Measurements from ENCODE around the gene PTGER1. TPM values are rescaled to one million over a fixed set of nuclear protein-coding genes. Genes with fewer than 3 reads are reported as not detected.

PTGER1 gene
- total and polyA plus RNA-seq, 9 of the 15 experiments (the other 6 are each of a cell fraction or from before 2014, with no cell fraction given) = 0.06 to 0.36 (median 0.31) TPM; not detected in 5

- TF ChIP-seq HES1 (IDR thresholded peaks at IDR 0.05; ENCODE audit: low read depth) (no peak), SIX5 (IDR thresholded peaks at IDR 0.05; ENCODE audit: borderline replicate concordance in 1 of 2, insufficient read depth in 1 of 2, low read depth in 1 of 2, low read length in 2 of 2) (peak; percentile 14 to 32; a peak in 1 of 4 replicates), CBX3 (IDR thresholded peaks at IDR 0.05; ENCODE audit: borderline replicate concordance in 1 of 2, low read length in 2 of 2) (no peak; a peak in 1 of 3 replicates), ETV5 (CRISPR knock-in tag; IDR thresholded peaks at IDR 0.05; ENCODE audit: low read depth) (no peak; the same call in 1 of the 2 replicates), EP300 (IDR thresholded peaks at IDR 0.05; ENCODE audit: low read length) (no peak), GTF2F1 (IDR thresholded peaks at IDR 0.05; ENCODE audit: low read depth, low read length) (no peak), POU5F1 (IDR thresholded peaks at IDR 0.05; ENCODE audit: borderline replicate concordance, low read depth, low read length, partially characterized antibody) (no peak), SMARCC2 (IDR thresholded peaks at IDR 0.05; ENCODE audit: low read depth) (no peak), ZNF318 (IDR thresholded peaks at IDR 0.05; ENCODE audit: borderline replicate concordance in 1 of 2, low read depth in 1 of 2) (no peak), ARNT (IDR thresholded peaks at IDR 0.05) (no peak), CGGBP1 (CRISPR knock-in tag; IDR thresholded peaks at IDR 0.05) (no peak), NFXL1 (CRISPR knock-in tag; IDR thresholded peaks at IDR 0.05) (no peak), OTX1 (CRISPR knock-in tag; IDR thresholded peaks at IDR 0.05) (peak; percentile 60; the same call in 1 of the 2 replicates), ZNF589 (CRISPR knock-in tag; IDR thresholded peaks at IDR 0.05; ENCODE audit: low read depth) (no peak), ZNF511 (CRISPR knock-in tag; IDR thresholded peaks at IDR 0.05) (peak; percentile 71; the same call in 1 of the 2 replicates), RCOR1 (IDR thresholded peaks at IDR 0.05; ENCODE audit: borderline replicate concordance in 1 of 2, low read depth in 2 of 2, low read length in 2 of 2) (peak in 1 of 2 experiments; percentile 64; a peak in 1 of 4 replicates)
These were observed 21.1 kb upstream of the PTGER1 start, which contains the start of gene GIPC1 (continued) for GRCh38 chr19:14496029-14496833.
